GM23248 (cell line): ENCODE results near the gene TRAF5. TPM values are rescaled to one million over a fixed set of nuclear protein-coding genes. Genes with fewer than 3 reads are reported as not detected.

ENCODE experiments used
- DNase-seq: peaks from one replicate; pipeline ENCODE4 v3.0.0-alpha.2; 2015
- H2AFZ ChIP-seq: fragments of 200-600 bp; sonication (generic); 2 replicates; pipeline ENCODE4 v1.6.1; 2016; ENCODE audit warnings: antibody characterized with exemption
- H3F3A ChIP-seq: fragments of 200-600 bp; sonication (generic); 2 replicates; pipeline ENCODE4 v1.6.1; 2016; ENCODE audit warnings: mild to moderate bottlenecking, antibody characterized with exemption, mixed run types; ENCODE audit not compliant: insufficient read depth
- H3K27ac ChIP-seq: fragments of 200-600 bp; sonication (generic); 2 replicates; pipeline ENCODE4 v1.5.1; 2016; ENCODE audit warnings: mild to moderate bottlenecking
- H3K27me3 ChIP-seq: fragments of 200-600 bp; sonication (generic); replicated peaks from 2 replicates; pipeline ENCODE4 v1.6.1; 2016; ENCODE audit warnings: mild to moderate bottlenecking; ENCODE audit not compliant: insufficient read depth
- H3K36me3 ChIP-seq: fragments of 200-600 bp; sonication (generic); 2 replicates; pipeline ENCODE4 v1.6.1; 2016; ENCODE audit warnings: low read depth, mild to moderate bottlenecking
- H3K4me1 ChIP-seq: fragments of 200-600 bp; sonication (generic); 2 replicates; pipeline ENCODE4 v1.6.1; 2016; ENCODE audit warnings: mild to moderate bottlenecking; ENCODE audit not compliant: insufficient read depth
- H3K4me2 ChIP-seq: fragments of 200-600 bp; sonication (generic); one replicate; pipeline ENCODE4 v1.6.1; 2016; ENCODE audit warnings: mild to moderate bottlenecking; ENCODE audit not compliant: unreplicated experiment
- H3K4me3 ChIP-seq: fragments of 200-600 bp; sonication (generic); 2 replicates; pipeline ENCODE4 v1.5.1; 2016; ENCODE audit warnings: mild to moderate bottlenecking
- H3K79me2 ChIP-seq: fragments of 200-600 bp; sonication (generic); 2 replicates; pipeline ENCODE4 v1.6.1; 2016; ENCODE audit warnings: mild to moderate bottlenecking; ENCODE audit not compliant: insufficient read depth
- H3K9ac ChIP-seq: fragments of 200-600 bp; sonication (generic); 2 replicates; pipeline ENCODE4 v1.6.1; 2016; ENCODE audit warnings: mild to moderate bottlenecking
- H3K9me2 ChIP-seq: fragments of 200-600 bp; sonication (generic); 2 replicates; pipeline ENCODE4 v1.6.1; 2016; ENCODE audit warnings: mixed run types, mild to moderate bottlenecking, moderate library complexity; ENCODE audit not compliant: insufficient read depth
- H3K9me3 ChIP-seq: fragments of 200-600 bp; sonication (generic); one replicate; pipeline ENCODE4 v1.6.1; 2017; ENCODE audit warnings: low read depth
- H4K20me1 ChIP-seq: fragments of 200-600 bp; sonication (generic); 2 replicates; pipeline ENCODE4 v1.6.0; 2016; ENCODE audit not compliant: insufficient read depth
- EZH2 ChIP-seq: fragments of 200-600 bp; sonication (generic); IDR thresholded peaks from 2 replicates; pipeline ENCODE4 v1.6.1; 2018; ENCODE audit warnings: antibody characterized with exemption, mild to moderate bottlenecking; ENCODE audit not compliant: insufficient read depth, poor library complexity, severe bottlenecking
- EZH2phosphoT487 ChIP-seq: fragments of 200-600 bp; sonication (generic); IDR thresholded peaks from 2 replicates; pipeline ENCODE4 v1.6.1; 2018; ENCODE audit warnings: antibody characterized with exemption, moderate library complexity, mild to moderate bottlenecking, low read depth; ENCODE audit not compliant: insufficient read depth
- WGBS, 2 experiments: methylation state at CpG; one replicate each; pipeline ENCODE4 v1.1.6; 2015 to 2017; ENCODE audit warnings: low lambda C conversion rate in 2 of 2, low coverage in 1 of 2; ENCODE audit errors: missing lambda C conversion rate in 2 of 2; 5-methylcytosine and 5-hydroxymethylcytosine counted together
- in situ Hi-C: fragments of 300-500 bp; cut with MboI; formaldehyde crosslinking; loops from 2 replicates; pipeline ENCODE4 v1.15.0; 2020
- polyA plus RNA-seq: library from polyadenylated mRNA; unstranded; fragments of >200 nt; fragmentation: Nextera tagmentation; extraction: Ambion mirVana; gene quantifications from 2 replicates; pipeline ENCODE4 v1.2.1, GENCODE V29; 2016
- total RNA-seq: library from RNA; depleted of rRNA; stranded (reverse); fragments of >200 nt; shearing (Covaris generic); gene quantifications from 2 replicates; pipeline ENCODE4 v1.2.3, GENCODE V29; 2014

The TRAF5 gene
- total and polyA plus RNA-seq, 2 experiments from 2014 or later: 5.7 to 7.7 TPM

- TF ChIP-seq EZH2 (no peak), EZH2phosphoT487 (no peak)
- in situ Hi-C loops: loop anchor here (10.0 kb wide), 1 partner anchor 330 kb away; no protein-coding TSS in a partner anchor
- Histone ChIP-seq H3K27ac (no peak overlapping the region), H2AFZ (no peak overlapping the region), H3K4me2 (no peak overlapping the region), H3K4me1 (no peaks in the 10 kb centered on the region; the same call in 1 of the 2 replicates), H3K27me3 (no peaks in the 10 kb centered on the region), H3K9me2 (no peaks in the 10 kb centered on the region), H4K20me1 (no peaks in the 10 kb centered on the region), H3K4me3 (no peak overlapping the region), H3F3A (no peaks in the 10 kb centered on the region), H3K9ac (no peak overlapping the region), H3K79me2 (peaks cover 12% of the 10 kb centered on the region; the same call in 1 of the 2 replicates), H3K9me3 (no peaks in the 10 kb centered on the region), H3K36me3 (no peaks in the 10 kb centered on the region)
- WGBS, 2 experiments: 86 to 88% methylated on average over 12 of the region's 12 CpGs
- no peak for DNase-seq
These were observed 1.4 kb upstream of the TRAF5 start for GRCh38 chr1:211324992-211325775.

GRCh38 chr1:211326140-211326527, 499 bp upstream of the TRAF5 start:
- peak overlapping the region; percentile 80 for H3K4me3 ChIP-seq
- H4K20me1 ChIP-seq: no peaks in the 10 kb centered on the region
- peak overlapping the region; percentile 10 for H3K4me2 ChIP-seq
- peaks cover 7% of the 10 kb centered on the region; the same call in 1 of the 2 replicates for H3K4me1 ChIP-seq
- H3K9me2 ChIP-seq: no peaks in the 10 kb centered on the region
- H3K27ac ChIP-seq: no peak overlapping the region
- H3F3A ChIP-seq: peaks cover 4% of the 10 kb centered on the region; the same call in 1 of the 2 replicates
- H3K9ac ChIP-seq: peak overlapping the region; percentile 77
- TF ChIP-seq EZH2phosphoT487 (no peak), EZH2 (no peak)
- H2AFZ ChIP-seq: peak overlapping the region; percentile 94
- no peaks in the 10 kb centered on the region for H3K9me3 ChIP-seq
- 85 to 86% methylated on average over 7 to 8 of the region's 8 CpGs for WGBS, 2 experiments
- in situ Hi-C loops: loop anchor here (10.0 kb wide), 1 partner anchor 329 kb away; no protein-coding TSS in a partner anchor
- no peak for DNase-seq
- H3K79me2 ChIP-seq: peaks cover 17% of the 10 kb centered on the region
- no peaks in the 10 kb centered on the region for H3K27me3 ChIP-seq
- no peaks in the 10 kb centered on the region for H3K36me3 ChIP-seq

- Histone ChIP-seq H3K79me2 (peaks cover 23% of the 10 kb centered on the region), H3K9me3 (no peaks in the 10 kb centered on the region), H3K4me1 (peaks cover 14% of the 10 kb centered on the region; the same call in 1 of the 2 replicates), H4K20me1 (no peaks in the 10 kb centered on the region), H3K9me2 (no peaks in the 10 kb centered on the region), H3K27me3 (no peaks in the 10 kb centered on the region), H3K9ac (peak overlapping the region; percentile 77), H3K27ac (no peak overlapping the region), H2AFZ (peak overlapping the region; percentile 94), H3K4me3 (peak overlapping the region; percentile 80), H3K36me3 (no peaks in the 10 kb centered on the region), H3K4me2 (peak overlapping the region; percentile 83), H3F3A (peaks cover 14% of the 10 kb centered on the region; the same call in 1 of the 2 replicates)
- 6 to 9% methylated on average over 16 of the region's 16 CpGs for WGBS, 2 experiments
- TF ChIP-seq EZH2phosphoT487 (no peak), EZH2 (no peak)
- DNase-seq: peak; percentile 85
- in situ Hi-C loops: loop anchor here (10.0 kb wide), 1 partner anchor 327 kb away; no protein-coding TSS in a partner anchor
These were observed 801 bp downstream of the TRAF5 start for GRCh38 chr1:211327346-211327921.

- Histone ChIP-seq H3F3A (peaks cover 14% of the 10 kb centered on the region; the same call in 1 of the 2 replicates), H4K20me1 (no peaks in the 10 kb centered on the region), H3K36me3 (no peaks in the 10 kb centered on the region), H3K4me1 (peaks cover 14% of the 10 kb centered on the region; the same call in 1 of the 2 replicates), H3K9ac (no peak overlapping the region), H3K9me3 (no peaks in the 10 kb centered on the region), H3K27me3 (no peaks in the 10 kb centered on the region), H3K27ac (no peak overlapping the region), H3K4me3 (peak overlapping the region; percentile 80; the same call in 1 of the 2 replicates), H3K4me2 (peak overlapping the region; percentile 83), H3K79me2 (peaks cover 30% of the 10 kb centered on the region), H3K9me2 (no peaks in the 10 kb centered on the region), H2AFZ (no peak overlapping the region)
- TF ChIP-seq EZH2phosphoT487: no peak
- TF ChIP-seq EZH2: no peak
- no peak for DNase-seq
- WGBS, 2 experiments: 90 to 92% methylated on average over 11 of the region's 11 CpGs
- in situ Hi-C loops: loop anchor here (10.0 kb wide), 1 partner anchor 327 kb away; no protein-coding TSS in a partner anchor
These were observed 1.6 kb downstream of the TRAF5 start for GRCh38 chr1:211328084-211328694.
